ENCODE measurements around the gene GP5. TPM values are rescaled to one million over a fixed set of nuclear protein-coding genes. Genes with fewer than 3 reads are reported as not detected.

GP5 gene
- total RNA-seq, 1 experiment from 2014 or later = not detected

- Histone ChIP-seq H2BK12ac (ENCODE audit: insufficient read length, low read depth, low read length) (no peak overlapping the region), H3K79me2 (ENCODE audit: insufficient read depth, low read length) (no peaks in the 10 kb centered on the region), H2AFZ (ENCODE audit: low read length) (no peak overlapping the region), H3K79me1 (ENCODE audit: insufficient read depth, low read depth, low read length, poor library complexity, severe bottlenecking) (no peaks in the 10 kb centered on the region), H3K4ac (ENCODE audit: low read depth, low read length) (no peak overlapping the region), H2BK5ac (ENCODE audit: insufficient read length, low read length) (no peak overlapping the region), H3K9me3 (ENCODE audit: control insufficient read depth, low read depth, low read length) (no peaks in the 10 kb centered on the region), H4K5ac (ENCODE audit: insufficient read length, low read depth, low read length) (no peak overlapping the region), H2BK120ac (ENCODE audit: low read depth, low read length, poor library complexity, severe bottlenecking) (no peak overlapping the region), H3K4me2 (ENCODE audit: insufficient read depth, insufficient read length, low read length) (no peak overlapping the region), H3K4me1 (ENCODE audit: insufficient read depth, low read length) (no peaks in the 10 kb centered on the region; the same call in 1 of the 2 replicates), H2BK20ac (ENCODE audit: low read depth, low read length, poor library complexity, severe bottlenecking) (no peak overlapping the region), H3K27ac (ENCODE audit: insufficient read length, low read depth, low read length) (no peak overlapping the region), H3T11ph (ENCODE audit: low read length) (no peak overlapping the region), H2BK15ac (ENCODE audit: low read depth, low read length) (no peak overlapping the region), H3K14ac (ENCODE audit: insufficient read depth, low read length) (no peak overlapping the region), H2AK5ac (ENCODE audit: insufficient read length, low read length) (no peak overlapping the region), H3K9ac (ENCODE audit: extremely low read depth, insufficient read length, low read length) (no peak overlapping the region), H4K20me1 (ENCODE audit: control insufficient read depth, insufficient read depth, insufficient read length) (no peaks in the 10 kb centered on the region), H3K23ac (ENCODE audit: insufficient read length, low read depth, low read length) (no peak overlapping the region), H4K8ac (replicated peaks; ENCODE audit: insufficient read length, low read depth, low read length) (no peak overlapping the region), H4K91ac (ENCODE audit: insufficient read length, low read depth, low read length) (no peak overlapping the region), H3K27me3 (ENCODE audit: insufficient read depth, low read length) (peaks cover 16% of the 10 kb centered on the region; the same call in 1 of the 2 replicates), H3K23me2 (ENCODE audit: insufficient read length, low read depth, low read length, poor library complexity, severe bottlenecking) (peaks cover 11% of the 10 kb centered on the region), H3K18ac (ENCODE audit: insufficient read length, low read depth, low read length) (no peak overlapping the region), H3K56ac (ENCODE audit: insufficient read length, low read depth, low read length) (no peak overlapping the region)
- Mint-ChIP-seq H3K36me3 (ENCODE audit: insufficient read depth in 1 of 3, low read depth in 3 of 3) (peaks cover 0 to 6% (median 0%) of the 10 kb centered on the region in 3 experiments; a peak in 3 of 7 replicates), H3K4me3 (no peak overlapping the region), H3K27ac (no peak overlapping the region), H3K4me1 (peaks cover 2 to 14% of the 10 kb centered on the region in 2 experiments), H3K9me3 (no peaks in the 10 kb centered on the region; a peak in 1 of 5 replicates), H3K27me3 (ENCODE audit: low read depth) (peaks cover 2% of the 10 kb centered on the region; the same call in 1 of the 2 replicates)
- no peak for TF ChIP-seq CTCF (conservative IDR thresholded peaks at IDR 0.05)
- DNase-seq = no peak
- WGBS (ENCODE audit: extremely low coverage, insufficient read length, low lambda C conversion rate) = no CpG with 5 or more reads among the region's 9 CpGs
Measured at GRCh38 chr3:194401346-194401745, 2.3 kb upstream of the GP5 start.

All from H9 (cell line).